HG02840 (cell line): Measurements from ENCODE around the gene EPN1.

Experiments used
- ATAC-seq: cut with Tn5 transposase; IDR thresholded peaks from one replicate; pipeline ENCODE4 v1.9.1; 2021; ENCODE audit warnings: mild to moderate bottlenecking, moderate library complexity, moderate number of reproducible peaks; ENCODE audit not compliant: unreplicated experiment, low FRiP score

The EPN1 gene

GRCh38 chr19:55690769-55691545 lies 15.9 kb downstream of the EPN1 start:
- ATAC-seq: no peak

GRCh38 chr19:55691561-55692481 lies 16.8 kb downstream of the EPN1 start:
- ATAC-seq: no peak

- no peak for ATAC-seq
Measured at GRCh38 chr19:55692681-55693081, 17.7 kb downstream of the EPN1 start.

GRCh38 chr19:55693336-55693974 lies 18.4 kb downstream of the EPN1 start:
- ATAC-seq: no peak

- ATAC-seq: no peak
Measured at GRCh38 chr19:55694241-55694655, 19.2 kb downstream of the EPN1 start.

- ATAC-seq: no peak
Measured at GRCh38 chr19:55694656-55695491, 19.8 kb downstream of the EPN1 start.

GRCh38 chr19:55695511-55696290 lies 20.7 kb downstream of the EPN1 start:
- no peak for ATAC-seq

- ATAC-seq: no peak
Measured at GRCh38 chr19:55696301-55697068, 21.5 kb downstream of the EPN1 start.

- ATAC-seq: no peak
Measured at GRCh38 chr19:55697069-55697440, 22.0 kb downstream of the EPN1 start.

- ATAC-seq: no peak
Measured at GRCh38 chr19:55697698-55698097, 22.7 kb downstream of the EPN1 start.

GRCh38 chr19:55698256-55698655 lies 23.2 kb downstream of the EPN1 start:
- ATAC-seq: no peak

- no peak for ATAC-seq
Measured at GRCh38 chr19:55699221-55699620, 24.2 kb downstream of the EPN1 start.

GRCh38 chr19:55700813-55701212 lies 25.8 kb downstream of the EPN1 start:
- ATAC-seq: no peak

GRCh38 chr19:55702131-55702627 lies 27.2 kb downstream of the EPN1 start:
- no peak for ATAC-seq

GRCh38 chr19:55703790-55704215 lies 28.8 kb downstream of the EPN1 start:
- no peak for ATAC-seq

GRCh38 chr19:55704494-55705245 lies 29.6 kb downstream of the EPN1 start:
- ATAC-seq: no peak

GRCh38 chr19:55705972-55706371 lies 30.9 kb downstream of the EPN1 start:
- ATAC-seq: no peak

GRCh38 chr19:55711719-55712118 lies 36.7 kb downstream of the EPN1 start:
- ATAC-seq: no peak
